Neural progenitor cell (in vitro differentiated cells): Measurements from ENCODE around the gene SGO2.

ENCODE experiments used
- CTCF ChIP-seq: fragments of 200-600 bp; sonication (generic); IDR thresholded peaks from 2 replicates; pipeline ENCODE4 v1.5.1; 2017; ENCODE audit warnings: antibody characterized with exemption, mild to moderate bottlenecking
- EZH2 ChIP-seq: fragments of 200-600 bp; sonication (generic); IDR thresholded peaks from 2 replicates; pipeline ENCODE4 v1.6.1; 2017; ENCODE audit warnings: antibody characterized with exemption, mild to moderate bottlenecking, moderate library complexity
- EZH2phosphoT487 ChIP-seq: fragments of 200-600 bp; sonication (generic); IDR thresholded peaks from 2 replicates; pipeline ENCODE4 v1.6.1; 2017; ENCODE audit warnings: antibody characterized with exemption

DNA sequence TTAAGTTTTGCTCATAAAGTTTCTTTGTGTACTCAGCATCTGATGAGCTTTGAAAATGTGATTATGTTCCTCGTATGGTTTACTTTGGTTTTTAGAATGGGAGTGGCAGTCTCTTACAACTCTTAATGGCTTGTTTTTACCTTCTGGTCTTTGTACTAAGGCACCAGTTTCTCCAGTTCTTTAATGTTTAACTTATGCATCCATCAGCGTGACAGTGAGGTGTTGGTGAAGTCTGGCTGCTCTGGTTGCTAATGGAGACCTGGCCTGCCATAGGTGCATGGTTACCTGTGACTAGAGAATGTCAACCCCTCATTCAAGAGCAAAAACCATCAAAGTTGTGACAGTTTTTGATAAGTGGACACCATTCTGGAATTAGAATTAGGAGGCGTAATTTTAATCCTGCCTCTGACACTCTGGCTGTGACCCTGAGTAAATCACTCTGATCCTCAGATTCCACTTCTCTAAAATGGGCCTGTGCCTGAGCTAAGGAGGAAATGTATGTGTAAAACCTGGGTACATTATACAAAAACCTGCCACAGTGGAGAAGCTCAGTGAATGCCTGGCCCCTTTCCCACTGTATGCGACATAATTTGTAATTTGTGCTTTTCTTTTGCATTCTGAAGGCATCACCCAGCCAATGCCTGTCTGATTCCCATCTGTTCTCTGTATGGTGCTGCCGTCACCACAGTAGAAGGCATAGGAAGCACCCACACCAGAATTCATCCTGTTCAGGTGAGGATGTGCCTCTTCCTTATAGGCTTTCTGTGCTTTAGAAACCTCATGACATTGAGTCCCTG lies 71.0 kb downstream of the SGO2 start:
- TF ChIP-seq EZH2 (no peak), CTCF (no peak), EZH2phosphoT487 (no peak)
